Measurements from ENCODE around the gene FLYWCH1. TPM values are rescaled to one million over a fixed set of nuclear protein-coding genes. Genes with fewer than 3 reads are reported as not detected.
"Not testable (repeated sequence)": the region's sequence is repeated elsewhere in the genome, so short reads cannot be mapped to it uniquely, and the experiment has no call there.

The FLYWCH1 gene
- polyA plus RNA-seq, 1 experiment, result 25.4 TPM

DNA sequence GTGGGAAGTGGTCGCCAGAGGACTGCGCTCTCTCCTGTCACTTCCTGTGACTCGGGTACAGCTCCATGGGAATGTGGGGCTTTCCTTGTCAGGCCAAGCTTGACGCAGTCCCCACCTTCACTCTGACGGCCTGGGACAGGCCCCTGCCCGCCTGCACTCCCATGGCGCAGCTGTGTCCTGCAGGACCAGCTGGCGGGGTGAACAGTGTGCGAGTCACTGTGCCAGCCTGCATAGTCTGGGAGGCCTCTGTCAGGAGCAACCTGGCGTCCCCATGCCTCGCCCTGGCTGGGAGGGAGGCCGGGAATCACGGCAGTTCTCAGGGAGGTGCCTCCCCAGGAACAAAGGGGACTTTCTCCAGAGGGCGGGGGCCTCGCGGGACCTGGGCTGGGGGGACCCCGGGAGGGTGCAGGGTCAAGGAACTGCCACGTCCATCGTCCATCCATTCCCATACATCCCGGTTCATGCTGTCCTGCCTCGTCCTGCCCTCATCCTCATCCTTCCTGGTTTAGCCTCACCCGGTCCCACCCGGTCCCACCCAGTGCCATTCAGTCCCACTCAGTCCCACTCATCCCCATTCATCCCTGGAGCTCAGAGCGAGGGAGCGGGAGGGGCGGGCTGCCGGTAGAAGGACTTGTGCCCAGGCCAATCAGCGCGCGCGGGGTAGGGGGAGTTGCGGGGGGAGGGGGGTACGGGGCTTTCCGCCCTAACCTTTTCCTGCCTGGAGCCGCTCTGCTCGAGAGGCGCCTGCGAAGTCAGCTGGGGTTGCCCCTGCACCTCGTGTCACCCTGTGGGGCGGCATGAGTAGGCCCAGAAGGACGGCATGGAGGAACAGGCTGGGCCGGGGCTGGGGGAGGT is 13.4 kb downstream of the FLYWCH1 start:
- ChIA-PET CTCF (interaction anchor here (1.3 to 3.9 kb wide), 3 partner anchors 8 to 86 kb away, joined by 5 to 24 read pairs (median 22); no protein-coding TSS in a partner anchor), POLR2A (no interaction called here)

DNA sequence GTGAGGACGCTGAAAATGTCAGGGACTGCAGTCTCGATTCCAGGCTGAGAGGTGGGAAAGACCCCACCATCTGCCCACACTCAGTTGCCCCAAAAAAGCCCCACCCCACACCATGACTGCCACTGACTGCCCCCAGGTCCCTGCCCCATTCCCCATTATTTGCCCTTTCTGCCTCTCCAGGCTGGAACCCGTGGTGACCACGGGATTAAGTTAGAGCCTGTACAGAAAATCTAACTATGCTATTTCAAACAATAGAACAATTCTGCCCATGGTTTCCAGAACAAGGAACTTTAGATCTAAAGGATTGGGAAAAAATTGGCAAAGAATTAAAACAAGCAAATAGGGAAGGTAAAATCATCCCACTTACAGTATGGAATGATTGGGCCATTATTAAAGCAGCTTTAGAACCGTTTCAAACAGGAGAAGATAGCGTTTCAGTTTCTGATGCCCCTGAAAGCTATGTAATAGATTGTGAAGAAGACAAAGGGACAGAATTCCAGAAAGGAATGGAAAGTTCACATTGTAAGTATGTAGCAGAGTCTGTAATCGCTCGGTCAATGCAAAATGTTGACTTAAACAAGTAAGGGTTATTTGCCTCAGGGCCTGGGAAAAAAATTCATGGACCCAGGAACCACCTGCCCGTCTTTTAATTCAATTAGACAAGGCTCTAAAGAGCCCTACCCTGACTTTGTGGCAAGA is 14.4 kb downstream of the FLYWCH1 start:
- Histone ChIP-seq H3K36me3 (ENCODE audit: control insufficient read depth, insufficient read depth, low read length) (peaks cover 12% of the 10 kb centered on the region), H3K27me3 (ENCODE audit: control insufficient read depth, insufficient read depth, low read length) (no peaks in the 10 kb centered on the region), H3K4me3 (ENCODE audit: low read depth, low read length) (no peak overlapping the region)
- no peak for DNase-seq (ENCODE audit: low read depth)
- ChIA-PET POLR2A (no interaction called here), CTCF (interaction anchor here (0.5 to 3.9 kb wide), 24 partner anchors 9 to 133 kb away, joined by 3 to 24 read pairs (median 6); partner anchors contain the start of genes FLYWCH1 and FLYWCH2)
- TF ChIP-seq, protein P1, sequence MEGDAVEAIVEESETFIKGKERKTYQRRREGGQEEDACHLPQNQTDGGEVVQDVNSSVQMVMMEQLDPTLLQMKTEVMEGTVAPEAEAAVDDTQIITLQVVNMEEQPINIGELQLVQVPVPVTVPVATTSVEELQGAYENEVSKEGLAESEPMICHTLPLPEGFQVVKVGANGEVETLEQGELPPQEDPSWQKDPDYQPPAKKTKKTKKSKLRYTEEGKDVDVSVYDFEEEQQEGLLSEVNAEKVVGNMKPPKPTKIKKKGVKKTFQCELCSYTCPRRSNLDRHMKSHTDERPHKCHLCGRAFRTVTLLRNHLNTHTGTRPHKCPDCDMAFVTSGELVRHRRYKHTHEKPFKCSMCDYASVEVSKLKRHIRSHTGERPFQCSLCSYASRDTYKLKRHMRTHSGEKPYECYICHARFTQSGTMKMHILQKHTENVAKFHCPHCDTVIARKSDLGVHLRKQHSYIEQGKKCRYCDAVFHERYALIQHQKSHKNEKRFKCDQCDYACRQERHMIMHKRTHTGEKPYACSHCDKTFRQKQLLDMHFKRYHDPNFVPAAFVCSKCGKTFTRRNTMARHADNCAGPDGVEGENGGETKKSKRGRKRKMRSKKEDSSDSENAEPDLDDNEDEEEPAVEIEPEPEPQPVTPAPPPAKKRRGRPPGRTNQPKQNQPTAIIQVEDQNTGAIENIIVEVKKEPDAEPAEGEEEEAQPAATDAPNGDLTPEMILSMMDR (IDR thresholded peaks at IDR 0.05; ENCODE audit: insufficient read depth, low read depth, low read length), result no peak

More for the DNA sequence above, 13.4 kb downstream of the FLYWCH1 start:
- no peak for DNase-seq (ENCODE audit: low read depth)
- Histone ChIP-seq H3K27me3 (ENCODE audit: control insufficient read depth, insufficient read depth, low read length) (no peaks in the 10 kb centered on the region), H3K36me3 (ENCODE audit: control insufficient read depth, insufficient read depth, low read length) (peaks cover 10% of the 10 kb centered on the region), H3K4me3 (ENCODE audit: low read depth, low read length) (no peak overlapping the region)
- TF ChIP-seq, protein P1 (IDR thresholded peaks at IDR 0.05; ENCODE audit: insufficient read depth, low read depth, low read length), result no peak

DNA sequence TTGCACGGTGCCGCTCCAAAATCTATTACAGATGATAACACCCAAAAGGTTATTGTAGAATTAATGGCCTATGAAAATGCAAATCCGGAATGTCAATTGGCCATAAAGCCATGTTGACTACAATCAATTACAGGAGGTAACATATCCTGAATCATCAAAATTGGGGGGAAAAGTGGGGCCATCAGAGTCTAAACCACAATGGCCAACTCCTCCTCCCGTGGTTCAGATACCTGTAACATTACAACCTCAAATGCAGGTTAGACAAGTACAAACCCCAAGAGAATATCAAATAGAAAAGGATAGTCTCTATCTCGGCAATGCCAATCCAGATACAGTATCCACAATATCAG is 14.9 kb downstream of the FLYWCH1 start:
- Histone ChIP-seq H3K27me3 (ENCODE audit: control insufficient read depth, insufficient read depth, low read length) (no peaks in the 10 kb centered on the region), H3K36me3 (ENCODE audit: control insufficient read depth, insufficient read depth, low read length) (peaks cover 14% of the 10 kb centered on the region), H3K4me3 (ENCODE audit: low read depth, low read length) (no peak overlapping the region)
- ChIA-PET CTCF (interaction anchor here (0.5 to 3.9 kb wide), 24 partner anchors 9 to 132 kb away, joined by 3 to 24 read pairs (median 6); partner anchors contain the start of genes FLYWCH1 and FLYWCH2), POLR2A (interaction anchor here (1.0 kb wide), 1 partner anchor 21 kb away, joined by 5 read pairs; no protein-coding TSS in a partner anchor)
- TF ChIP-seq, protein P1 (IDR thresholded peaks at IDR 0.05; ENCODE audit: insufficient read depth, low read depth, low read length), result no peak
- DNase-seq (ENCODE audit: low read depth), result no peak

DNA sequence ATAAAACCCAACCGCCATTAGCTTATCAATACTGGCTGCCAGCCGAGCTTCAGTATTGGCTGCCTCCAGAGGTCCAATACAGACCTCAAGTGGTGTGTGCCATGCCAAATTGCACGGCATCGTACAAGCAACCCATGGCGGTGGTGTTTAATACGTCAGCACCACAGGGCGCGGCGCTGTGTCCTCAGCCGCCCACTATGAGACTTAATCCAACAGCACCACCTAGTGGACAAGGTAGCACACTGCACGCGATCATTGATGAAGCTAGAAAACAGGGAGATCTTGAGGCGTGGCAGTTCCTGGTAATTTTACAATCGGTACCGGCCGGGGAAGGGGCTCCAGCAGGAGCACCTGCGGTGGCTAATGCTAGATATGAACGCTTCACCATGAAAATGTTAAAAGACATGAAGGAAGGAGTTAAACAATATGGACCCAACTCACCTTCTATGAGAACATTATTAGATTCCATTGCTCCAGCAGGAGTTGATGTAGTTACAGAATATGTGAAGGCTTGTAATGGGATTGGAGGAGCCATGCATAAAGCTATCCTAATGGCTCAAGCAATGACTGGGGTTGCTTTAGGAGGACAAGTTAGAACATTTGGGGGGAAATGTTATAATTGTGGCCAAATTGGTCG is 15.4 kb downstream of the FLYWCH1 start:
- POLR2A ChIA-PET, result interaction anchor here (1.0 kb wide), 1 partner anchor 22 kb away, joined by 5 read pairs; no protein-coding TSS in a partner anchor

DNA sequence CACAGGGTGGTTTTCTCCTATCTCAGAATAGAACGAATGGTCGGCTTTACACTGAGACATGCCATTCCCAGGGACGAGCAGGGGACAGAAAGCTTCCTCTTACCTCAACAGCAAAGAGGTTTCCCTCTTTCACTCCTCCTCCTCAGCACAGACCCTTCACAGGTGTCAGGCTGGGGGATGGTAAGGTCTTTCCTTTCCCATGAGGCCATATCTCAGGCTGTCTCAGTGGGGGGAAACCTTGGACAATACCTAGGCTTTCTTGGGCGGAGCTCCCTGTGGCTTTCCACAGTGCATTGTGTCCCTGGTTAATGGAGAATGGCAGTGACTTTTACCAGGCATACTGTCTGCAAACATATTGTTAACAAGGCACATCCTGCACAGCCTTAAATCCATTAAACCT is 16.4 kb downstream of the FLYWCH1 start:
- H3K4me3 ChIP-seq (ENCODE audit: low read depth, low read length); POLR2A ChIA-PET; H3K27me3 ChIP-seq (ENCODE audit: control insufficient read depth, insufficient read depth, low read length); DNase-seq (ENCODE audit: low read depth): not testable (repeated sequence)
- peaks cover 13% of the 10 kb centered on the region for H3K36me3 ChIP-seq (ENCODE audit: control insufficient read depth, insufficient read depth, low read length)
- CTCF ChIA-PET, result interaction anchor here (1.1 to 3.0 kb wide), 4 partner anchors 9 to 52 kb away, joined by 4 to 24 read pairs (median 8); no protein-coding TSS in a partner anchor

More for the DNA sequence above, 15.4 kb downstream of the FLYWCH1 start:
- no peak overlapping the region for H3K4me3 ChIP-seq (ENCODE audit: low read depth, low read length)
- DNase-seq (ENCODE audit: low read depth), result no peak
- TF ChIP-seq, protein P1 (IDR thresholded peaks at IDR 0.05; ENCODE audit: insufficient read depth, low read depth, low read length), result peak; percentile 93
- peaks cover 14% of the 10 kb centered on the region for H3K36me3 ChIP-seq (ENCODE audit: control insufficient read depth, insufficient read depth, low read length)
- CTCF ChIA-PET, result interaction anchor here (0.5 to 3.9 kb wide), 29 partner anchors 8 to 231 kb away, joined by 3 to 24 read pairs (median 4); partner anchors contain the start of genes FLYWCH1 and FLYWCH2
- H3K27me3 ChIP-seq (ENCODE audit: control insufficient read depth, insufficient read depth, low read length), result no peaks in the 10 kb centered on the region

All from BJ (cell line).